OCI-M2 (cell line): ENCODE measurements around the gene MUS81.
A peak's percentile ranks its signal among the peaks of the same experiment; 100 is the strongest.

Experiments used
- DNase-seq: peaks from one replicate; lab custom pipeline; 2025; ENCODE audit not compliant: unreplicated experiment; lab: John Stamatoyannopoulos, UW

The MUS81 gene

GRCh38 chr11:65871811-65872548, 11.7 kb downstream of the MUS81 start:
- no peak for DNase-seq

- DNase-seq = no peak
Measured at GRCh38 chr11:65872586-65873317, 12.5 kb downstream of the MUS81 start, which contains the start of gene EFEMP2. Gene EFEMP2 (minus strand): TSS chr11:65872800. CDS start chr11:65872354, 446 bp downstream.

GRCh38 chr11:65873318-65874156, 13.3 kb downstream of the MUS81 start:
- peak; percentile 77 for DNase-seq

GRCh38 chr11:65879617-65880016, 19.4 kb downstream of the MUS81 start, which contains the start of gene CTSW:
Gene CTSW (plus strand): TSS chr11:65879837. CDS start chr11:65879855, 18 bp downstream.
- no peak for DNase-seq

- no peak for DNase-seq
Measured at GRCh38 chr11:65880027-65880426, 19.8 kb downstream of the MUS81 start.

- DNase-seq = no peak
Measured at GRCh38 chr11:65880844-65881421, 20.7 kb downstream of the MUS81 start.

GRCh38 chr11:65882120-65883057, 22.2 kb downstream of the MUS81 start:
- no peak for DNase-seq

GRCh38 chr11:65883058-65883761, 23.0 kb downstream of the MUS81 start:
- DNase-seq = no peak

GRCh38 chr11:65883786-65884715, 23.8 kb downstream of the MUS81 start:
- no peak for DNase-seq

GRCh38 chr11:65884716-65885092, 24.5 kb downstream of the MUS81 start:
- no peak for DNase-seq

- DNase-seq = no peak
Measured at GRCh38 chr11:65885231-65885630, 25.0 kb downstream of the MUS81 start.

- DNase-seq = no peak
Measured at GRCh38 chr11:65885808-65886536, 25.7 kb downstream of the MUS81 start.

- DNase-seq = no peak
Measured at GRCh38 chr11:65886826-65887722, 26.8 kb downstream of the MUS81 start.

GRCh38 chr11:65887723-65888162, 27.5 kb downstream of the MUS81 start:
- DNase-seq = no peak

- peak; percentile 79 for DNase-seq
Measured at GRCh38 chr11:65888163-65888814, 28.1 kb downstream of the MUS81 start, which contains the start of gene FIBP. Gene FIBP (minus strand): TSS chr11:65888471. CDS start chr11:65888418, 53 bp downstream.
